NB4 (cell line): ENCODE results near the gene RAB7A.
"Not testable (repeated sequence)": the region's sequence is repeated elsewhere in the genome, so short reads cannot be mapped to it uniquely, and the experiment has no call there.

Source experiments
- DNase-seq: peaks from one replicate; pipeline ENCODE4 v3.0.0; 2010; ENCODE audit warnings: low read depth
- H3K4me3 ChIP-seq: one replicate; pipeline ENCODE4 v1.5.1; 2011; ENCODE audit warnings: mild to moderate bottlenecking, low read depth, low read length, moderate library complexity
- CTCF ChIP-seq: IDR thresholded peaks from one replicate; pipeline ENCODE4 v1.5.1; 2012; ENCODE audit warnings: low read depth, low read length
- MAX ChIP-seq: IDR thresholded peaks from 2 replicates; pipeline ENCODE4 v1.6.1; 2011; ENCODE audit warnings: low read depth, low read length
- MYC ChIP-seq: IDR thresholded peaks from 2 replicates; pipeline ENCODE4 v1.6.1; 2011; ENCODE audit warnings: low read depth, low read length
- POLR2A ChIP-seq: IDR thresholded peaks from 2 replicates; pipeline ENCODE4 v1.6.1; 2011; ENCODE audit warnings: mild to moderate bottlenecking; ENCODE audit not compliant: insufficient read length; ENCODE audit errors: extremely low read depth

RAB7A gene

GRCh38 chr3:128823631-128824030 lies 97.6 kb downstream of the RAB7A start:
- DNase-seq: no peak
- no peak for TF ChIP-seq CTCF
- TF ChIP-seq MAX: no peak
- TF ChIP-seq POLR2A: no peak
- no peak for TF ChIP-seq MYC

GRCh38 chr3:128824132-128824850 lies 98.3 kb downstream of the RAB7A start:
- TF ChIP-seq MAX (no peak), MYC (no peak), CTCF (no peak), POLR2A (no peak)
- DNase-seq: no peak
- no peak overlapping the region for H3K4me3 ChIP-seq

More at GRCh38 chr3:128823631-128824030, 97.6 kb downstream of the RAB7A start:
- H3K4me3 ChIP-seq: no peak overlapping the region

- no peak overlapping the region for H3K4me3 ChIP-seq
- TF ChIP-seq POLR2A (no peak), MYC (no peak), MAX (no peak), CTCF (no peak)
- no peak for DNase-seq
Observed at GRCh38 chr3:128825117-128825725, 99.2 kb downstream of the RAB7A start.

- not testable (repeated sequence) for DNase-seq, H3K4me3 ChIP-seq
Observed at GRCh38 chr3:128829087-128829486, 103.1 kb downstream of the RAB7A start.

- not testable (repeated sequence) for DNase-seq, H3K4me3 ChIP-seq
Observed at GRCh38 chr3:128829925-128830625, 104.1 kb downstream of the RAB7A start.

GRCh38 chr3:128830762-128831161 lies 104.8 kb downstream of the RAB7A start:
- DNase-seq, H3K4me3 ChIP-seq: not testable (repeated sequence)

- DNase-seq, H3K4me3 ChIP-seq: not testable (repeated sequence)
Observed at GRCh38 chr3:128832979-128833378, 107.0 kb downstream of the RAB7A start.

- no peak for DNase-seq
- no peak overlapping the region for H3K4me3 ChIP-seq
- TF ChIP-seq POLR2A (no peak), CTCF (no peak), MAX (no peak), MYC (no peak)
Observed at GRCh38 chr3:128835096-128835495, 109.1 kb downstream of the RAB7A start.
